ENCODE data around the gene CPSF6.

DNA sequence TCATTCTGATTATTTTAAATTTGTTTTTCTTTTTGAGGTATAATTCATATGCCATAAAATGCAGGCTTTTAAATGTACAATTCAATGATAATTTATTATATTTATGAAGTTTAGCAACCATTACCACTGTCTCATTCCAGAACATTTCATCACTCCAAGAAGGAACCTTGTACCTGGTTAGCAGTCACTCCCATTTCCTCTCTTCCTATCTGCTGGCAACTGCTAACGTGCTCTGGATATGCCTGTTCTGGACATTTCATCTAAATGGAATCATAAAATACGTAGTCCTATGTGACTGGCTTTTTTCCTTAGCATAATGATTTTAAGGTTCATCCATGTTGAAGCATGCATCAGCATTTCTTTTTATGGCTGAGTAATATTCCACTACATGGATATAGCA, 15.5 kb downstream of the CPSF6 start:
- TF ChIP-seq CTCF (IDR thresholded peaks at IDR 0.05 in 4 of 5, conservative IDR thresholded peaks at IDR 0.05 in 1 of 5), result no peak
- no peak for TF ChIP-seq POLR2A (IDR thresholded peaks at IDR 0.05)

Data from gastrocnemius medialis (tissue), 4 donors.